ENCODE results near the gene RRP8. TPM values are rescaled to one million over a fixed set of nuclear protein-coding genes. Genes with fewer than 3 reads are reported as not detected.

RRP8 gene
- total and polyA plus RNA-seq, 8 donors: 1.8 to 23.1 (median 14.8) TPM

- H3K36me3 ChIP-seq: peaks cover 0 to 46% (median 42%) of the 10 kb centered on the region in 4 donors
- intact Hi-C loops (cut with DNase I; ENCODE audit: low total_unique reads): no loop called here
- TF ChIP-seq CTCF (IDR thresholded peaks at IDR 0.05) (no peak), POLR2AphosphoS5 (IDR thresholded peaks at IDR 0.05) (peak in 1 of 3 donors; percentile 56), EP300 (IDR thresholded peaks at IDR 0.05) (no peak)
- peak overlapping the region; percentile 11 to 80 (median 67) for H3K27ac ChIP-seq
- DNase-seq: peak in 1 of 2 donors; percentile 78
- peaks cover 30 to 52% (median 43%) of the 10 kb centered on the region in 4 donors for H3K4me1 ChIP-seq
- H3K4me3 ChIP-seq: no peak overlapping the region
- H3K9me3 ChIP-seq: no peaks in the 10 kb centered on the region
- no peaks in the 10 kb centered on the region for H3K27me3 ChIP-seq
- WGBS, 5 donors: 36 to 54% (median 48%) methylated on average over 10 of the region's 10 CpGs
Observed at GRCh38 chr11:6635082-6635932, 31.9 kb upstream of the RRP8 start.

GRCh38 chr11:6634534-6634933, 31.1 kb upstream of the RRP8 start:
- intact Hi-C loops (cut with DNase I; ENCODE audit: low total_unique reads): no loop called here
- 46 to 69% (median 60%) methylated on average over 1 of the region's 1 CpG for WGBS, 5 donors
- H3K4me3 ChIP-seq: no peak overlapping the region
- TF ChIP-seq POLR2AphosphoS5 (IDR thresholded peaks at IDR 0.05) (no peak), POLR2A (IDR thresholded peaks at IDR 0.05) (no peak), CTCF (IDR thresholded peaks at IDR 0.05) (no peak), EP300 (IDR thresholded peaks at IDR 0.05) (no peak)
- DNase-seq: no peak
- no peaks in the 10 kb centered on the region for H3K9me3 ChIP-seq
- peaks cover 0 to 46% (median 41%) of the 10 kb centered on the region in 4 donors for H3K36me3 ChIP-seq
- H3K27ac ChIP-seq: peak overlapping the region in 3 of 5 donors; percentile 67 to 80 (median 79)
- peaks cover 30 to 58% (median 50%) of the 10 kb centered on the region in 4 donors for H3K4me1 ChIP-seq
- H3K27me3 ChIP-seq: no peaks in the 10 kb centered on the region

- H3K36me3 ChIP-seq: peaks cover 0 to 54% (median 49%) of the 10 kb centered on the region in 4 donors
Observed at GRCh38 chr11:6633422-6634408, 30.3 kb upstream of the RRP8 start.

More at GRCh38 chr11:6633422-6634408, 30.3 kb upstream of the RRP8 start:
- Histone ChIP-seq H3K9me3 (no peaks in the 10 kb centered on the region), H3K4me1 (peaks cover 30 to 52% (median 45%) of the 10 kb centered on the region in 4 donors), H3K4me3 (no peak overlapping the region), H3K27ac (no peak overlapping the region), H3K27me3 (no peaks in the 10 kb centered on the region)
- TF ChIP-seq POLR2AphosphoS5 (IDR thresholded peaks at IDR 0.05) (no peak), POLR2A (IDR thresholded peaks at IDR 0.05) (no peak), EP300 (IDR thresholded peaks at IDR 0.05) (no peak), CTCF (IDR thresholded peaks at IDR 0.05) (no peak)
- no peak for DNase-seq
- WGBS, 5 donors: 90 to 95% (median 93%) methylated on average over 15 to 16 of the region's 16 CpGs
- intact Hi-C loops (cut with DNase I; ENCODE audit: low total_unique reads): no loop called here
